SK-N-SH (cell line): Measurements from ENCODE around the gene FAM229B. TPM values are rescaled to one million over a fixed set of nuclear protein-coding genes. Genes with fewer than 3 reads are reported as not detected.
"Not testable (repeated sequence)": the region's sequence is repeated elsewhere in the genome, so short reads cannot be mapped to it uniquely, and the experiment has no call there.

Experiments
- CTCF ChIA-PET: fragments of 300-600, 350-600 bp; formaldehyde crosslinking; extraction: SDS; loops from one replicate; lab custom pipeline; 2021; lab: Yijun Ruan, JAX
- POLR2A ChIA-PET: fragments of 350-600 bp; sonication (Branson Sonifier 250); formaldehyde crosslinking; extraction: SDS; loops from one replicate; lab custom pipeline; 2020; ENCODE audit warnings: antibody characterized with exemption, inconsistent platforms; lab: Yijun Ruan, JAX
- DNase-seq: peaks from one replicate; pipeline ENCODE4 v3.0.0; 2012
- H2AFZ ChIP-seq: fragments of 200-600 bp; sonication (generic); 2 replicates; pipeline ENCODE4 v1.8.1; 2016; ENCODE audit warnings: antibody characterized with exemption, mild to moderate bottlenecking, low read depth
- H3F3A ChIP-seq: fragments of 200-600 bp; sonication (generic); replicated peaks from 2 replicates; pipeline ENCODE3; 2016; ENCODE audit warnings: antibody characterized with exemption, mild to moderate bottlenecking; ENCODE audit not compliant: insufficient read depth
- H3K27ac ChIP-seq, 2 experiments: fragments of 200-500 bp in 1 of 2; fragments of 200-600 bp in 1 of 2; sonication (Bioruptor generic) in 1 of 2; sonication (generic), shearing (Covaris generic) in 1 of 2; 2 replicates each; pipeline versions ENCODE4 v1.5.1 to v1.6.1; 2014 to 2016; ENCODE audit warnings: low read depth in 2 of 2, inconsistent platforms in 1 of 2, low read length in 1 of 2, mild to moderate bottlenecking in 1 of 2, mixed read lengths in 1 of 2
- H3K27me3 ChIP-seq: fragments of 200-600 bp; sonication (generic), shearing (Covaris generic); 2 replicates; pipeline ENCODE4 v1.6.1; 2016; ENCODE audit warnings: mixed run types; ENCODE audit not compliant: insufficient read depth
- H3K36me3 ChIP-seq, 2 experiments: fragments of 200-500 bp in 1 of 2; fragments of 200-600 bp in 1 of 2; sonication (Bioruptor generic) in 1 of 2; sonication (generic) in 1 of 2; replicated peaks in 1 of 2; 2 replicates each; pipeline versions ENCODE3 to v1.5.1; 2014 to 2016; ENCODE audit warnings: low read length in 1 of 2, mild to moderate bottlenecking in 1 of 2; ENCODE audit not compliant: insufficient read depth in 2 of 2, control insufficient read depth in 1 of 2
- H3K4me1 ChIP-seq, 2 experiments: fragments of 200-500 bp in 1 of 2; fragments of 200-600 bp in 1 of 2; sonication (Bioruptor generic) in 1 of 2; sonication (generic), shearing (Covaris generic) in 1 of 2; 2 replicates each; pipeline versions ENCODE4 v1.5.1 to v1.6.1; 2014 to 2016; ENCODE audit warnings: low read depth in 1 of 2, low read length in 1 of 2, mixed run types in 1 of 2; ENCODE audit not compliant: insufficient read depth in 2 of 2, control insufficient read depth in 1 of 2
- H3K4me2 ChIP-seq: fragments of 200-600 bp; sonication (generic), shearing (Covaris generic); 2 replicates; pipeline ENCODE4 v1.6.1; 2017; ENCODE audit warnings: mixed run types
- H3K4me3 ChIP-seq, 2 experiments: fragments of 200-500 bp in 1 of 2; fragments of 200-600 bp in 1 of 2; sonication (Bioruptor generic) in 1 of 2; sonication (generic), shearing (Covaris generic) in 1 of 2; 2 replicates each; pipeline versions ENCODE4 v1.5.1 to v1.8.1; 2014 to 2016; ENCODE audit warnings: low read depth in 2 of 2, inconsistent platforms in 1 of 2, low read length in 1 of 2, mild to moderate bottlenecking in 1 of 2, mixed read lengths in 1 of 2, moderate library complexity in 1 of 2
- H3K79me2 ChIP-seq: fragments of 200-600 bp; sonication (generic); 2 replicates; pipeline ENCODE4 v1.8.1; 2017; ENCODE audit warnings: mild to moderate bottlenecking; ENCODE audit not compliant: insufficient read depth
- H3K9ac ChIP-seq: fragments of 200-600 bp; sonication (generic); 2 replicates; pipeline ENCODE4 v1.6.1; 2017; ENCODE audit warnings: mixed run types
- H3K9me2 ChIP-seq: fragments of 200-600 bp; sonication (generic); 2 replicates; pipeline ENCODE4 v1.6.1; 2017; ENCODE audit warnings: mixed run types
- H3K9me3 ChIP-seq: fragments of 200-600 bp; sonication (generic); 2 replicates; pipeline ENCODE4 v1.6.1; 2017; ENCODE audit warnings: mixed run types, mild to moderate bottlenecking, moderate library complexity
- H4K20me1 ChIP-seq: fragments of 200-600 bp; sonication (generic); 2 replicates; pipeline ENCODE4 v1.6.1; 2017; ENCODE audit warnings: mild to moderate bottlenecking, mixed run types; ENCODE audit not compliant: insufficient read depth
- CHD2 ChIP-seq: fragments of 150-350 bp; IDR thresholded peaks from 2 replicates; pipeline ENCODE4 v1.6.1; 2018; ENCODE audit warnings: low read length; ENCODE audit not compliant: partially characterized antibody
- CTCF ChIP-seq: fragments of 200-600 bp; sonication (generic); IDR thresholded peaks from 2 replicates; pipeline ENCODE4 v1.6.1; 2017; ENCODE audit warnings: antibody characterized with exemption, mild to moderate bottlenecking, moderate library complexity
- ELF1 ChIP-seq: IDR thresholded peaks from 2 replicates; pipeline ENCODE4 v1.4.0; 2012
- EZH2phosphoT487 ChIP-seq: fragments of 200-600 bp; sonication (generic); IDR thresholded peaks from 2 replicates; pipeline ENCODE4 v1.6.1; 2017; ENCODE audit warnings: low read depth, mixed run types, mild to moderate bottlenecking, antibody characterized with exemption, moderate library complexity, borderline replicate concordance
- FOSL2 ChIP-seq: IDR thresholded peaks from 2 replicates; pipeline ENCODE4 v1.4.0; 2012; ENCODE audit warnings: low read depth, mild to moderate bottlenecking, moderate library complexity, borderline replicate concordance
- FOXJ3 ChIP-seq: sonication (generic); formaldehyde crosslinking; IDR thresholded peaks from 2 replicates; pipeline ENCODE4 v1.5.1; 2020; ENCODE audit warnings: mild to moderate bottlenecking, missing genetic modification reagents
- GABPA ChIP-seq: IDR thresholded peaks from 2 replicates; pipeline ENCODE4 v1.4.0; 2012; ENCODE audit warnings: low read depth, mild to moderate bottlenecking
- JUND ChIP-seq: IDR thresholded peaks from 2 replicates; pipeline ENCODE4 v1.4.0; 2012
- MXI1 ChIP-seq: IDR thresholded peaks from 2 replicates; pipeline ENCODE4 v1.6.1; 2012; ENCODE audit warnings: mild to moderate bottlenecking, low read depth, low read length, improper control_type of control experiment
- NFIC ChIP-seq: IDR thresholded peaks from 2 replicates; pipeline ENCODE4 v1.4.0; 2012; ENCODE audit warnings: borderline replicate concordance
- POLR2AphosphoS5 ChIP-seq: IDR thresholded peaks from 2 replicates; pipeline ENCODE4 v1.6.1; 2012; ENCODE audit warnings: low read depth, low read length
- RCOR1 ChIP-seq: fragments of 150-350 bp; IDR thresholded peaks from 2 replicates; pipeline ENCODE4 v1.6.1; 2017; ENCODE audit warnings: antibody characterized with exemption, low read length
- RXRA ChIP-seq: IDR thresholded peaks from 2 replicates; pipeline ENCODE4 v1.4.0; 2012; ENCODE audit warnings: low read depth, mild to moderate bottlenecking, borderline replicate concordance
- SIN3A ChIP-seq: IDR thresholded peaks from 2 replicates; pipeline ENCODE4 v1.6.1; 2012; ENCODE audit warnings: low read depth, mild to moderate bottlenecking, low read length, moderate library complexity, borderline replicate concordance
- SMC3 ChIP-seq: IDR thresholded peaks from 2 replicates; pipeline ENCODE4 v1.6.1; 2012; ENCODE audit warnings: low read depth, low read length, improper control_type of control experiment
- TAF1 ChIP-seq: IDR thresholded peaks from 2 replicates; pipeline ENCODE4 v1.6.1; 2012; ENCODE audit warnings: low read depth, mild to moderate bottlenecking, low read length, moderate library complexity, borderline replicate concordance
- WGBS: methylation state at CpG from one replicate; pipeline ENCODE4 v1.1.6; 2017; ENCODE audit warnings: low lambda C conversion rate; 5-methylcytosine and 5-hydroxymethylcytosine counted together
- polyA plus RNA-seq, 3 experiments: library from polyadenylated mRNA; depleted of rRNA; stranded (reverse); fragments of >200 nt; gene quantifications; 2 replicates each; pipeline ENCODE4 v1.2.3, GENCODE V29; 2012
- TF ChIP-seq, protein P1 (sequence below): IDR thresholded peaks from 2 replicates; pipeline ENCODE4 v1.6.1; 2012; ENCODE audit warnings: mild to moderate bottlenecking, low read depth, low read length, moderate library complexity
- TF ChIP-seq, protein P2 (sequence below): IDR thresholded peaks from 2 replicates; pipeline ENCODE4; 2012

FAM229B gene
- polyA plus RNA-seq, 1 of the 3 experiments (the other 2 are of a cell fraction): 15.9 TPM

DNA sequence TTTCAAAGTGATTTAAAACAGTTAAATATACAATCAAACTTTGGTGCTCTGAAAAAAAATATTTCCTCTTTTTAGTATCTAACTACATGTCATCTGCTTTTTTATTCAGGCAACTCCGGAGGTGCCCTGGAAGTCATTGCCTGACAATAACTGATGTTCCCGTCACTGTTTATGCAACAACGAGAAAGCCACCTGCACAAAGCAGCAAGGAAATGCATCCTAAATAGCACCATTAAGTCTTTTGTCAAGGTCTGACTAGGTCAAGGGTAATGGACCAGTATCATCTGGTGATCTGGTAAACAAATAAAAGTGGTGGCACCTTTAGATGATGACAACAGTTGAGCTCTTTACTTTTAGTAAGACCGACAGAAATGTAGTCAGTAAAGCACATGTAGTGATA, 13.2 kb downstream of the FAM229B start:
- TF ChIP-seq, protein P1, sequence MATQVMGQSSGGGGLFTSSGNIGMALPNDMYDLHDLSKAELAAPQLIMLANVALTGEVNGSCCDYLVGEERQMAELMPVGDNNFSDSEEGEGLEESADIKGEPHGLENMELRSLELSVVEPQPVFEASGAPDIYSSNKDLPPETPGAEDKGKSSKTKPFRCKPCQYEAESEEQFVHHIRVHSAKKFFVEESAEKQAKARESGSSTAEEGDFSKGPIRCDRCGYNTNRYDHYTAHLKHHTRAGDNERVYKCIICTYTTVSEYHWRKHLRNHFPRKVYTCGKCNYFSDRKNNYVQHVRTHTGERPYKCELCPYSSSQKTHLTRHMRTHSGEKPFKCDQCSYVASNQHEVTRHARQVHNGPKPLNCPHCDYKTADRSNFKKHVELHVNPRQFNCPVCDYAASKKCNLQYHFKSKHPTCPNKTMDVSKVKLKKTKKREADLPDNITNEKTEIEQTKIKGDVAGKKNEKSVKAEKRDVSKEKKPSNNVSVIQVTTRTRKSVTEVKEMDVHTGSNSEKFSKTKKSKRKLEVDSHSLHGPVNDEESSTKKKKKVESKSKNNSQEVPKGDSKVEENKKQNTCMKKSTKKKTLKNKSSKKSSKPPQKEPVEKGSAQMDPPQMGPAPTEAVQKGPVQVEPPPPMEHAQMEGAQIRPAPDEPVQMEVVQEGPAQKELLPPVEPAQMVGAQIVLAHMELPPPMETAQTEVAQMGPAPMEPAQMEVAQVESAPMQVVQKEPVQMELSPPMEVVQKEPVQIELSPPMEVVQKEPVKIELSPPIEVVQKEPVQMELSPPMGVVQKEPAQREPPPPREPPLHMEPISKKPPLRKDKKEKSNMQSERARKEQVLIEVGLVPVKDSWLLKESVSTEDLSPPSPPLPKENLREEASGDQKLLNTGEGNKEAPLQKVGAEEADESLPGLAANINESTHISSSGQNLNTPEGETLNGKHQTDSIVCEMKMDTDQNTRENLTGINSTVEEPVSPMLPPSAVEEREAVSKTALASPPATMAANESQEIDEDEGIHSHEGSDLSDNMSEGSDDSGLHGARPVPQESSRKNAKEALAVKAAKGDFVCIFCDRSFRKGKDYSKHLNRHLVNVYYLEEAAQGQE: no peak
- no peak for TF ChIP-seq EZH2phosphoT487
- no peak for TF ChIP-seq NFIC
- TF ChIP-seq FOXJ3 (CRISPR knock-in tag): no peak
- no peak for TF ChIP-seq GABPA
- TF ChIP-seq RXRA: no peak
- TF ChIP-seq, protein P2, sequence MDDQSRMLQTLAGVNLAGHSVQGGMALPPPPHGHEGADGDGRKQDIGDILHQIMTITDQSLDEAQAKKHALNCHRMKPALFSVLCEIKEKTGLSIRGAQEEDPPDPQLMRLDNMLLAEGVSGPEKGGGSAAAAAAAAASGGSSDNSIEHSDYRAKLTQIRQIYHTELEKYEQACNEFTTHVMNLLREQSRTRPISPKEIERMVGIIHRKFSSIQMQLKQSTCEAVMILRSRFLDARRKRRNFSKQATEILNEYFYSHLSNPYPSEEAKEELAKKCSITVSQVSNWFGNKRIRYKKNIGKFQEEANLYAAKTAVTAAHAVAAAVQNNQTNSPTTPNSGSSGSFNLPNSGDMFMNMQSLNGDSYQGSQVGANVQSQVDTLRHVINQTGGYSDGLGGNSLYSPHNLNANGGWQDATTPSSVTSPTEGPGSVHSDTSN: no peak
- no peak for TF ChIP-seq MXI1
- no peak for TF ChIP-seq RCOR1
- no peak for TF ChIP-seq CHD2
- no peak for TF ChIP-seq POLR2AphosphoS5
- no peak for TF ChIP-seq FOSL2
- TF ChIP-seq TAF1: no peak
- no peak for TF ChIP-seq ELF1
- TF ChIP-seq JUND: no peak
- TF ChIP-seq SIN3A: no peak
- no peak for TF ChIP-seq CTCF
- TF ChIP-seq SMC3: no peak
- H3K9me2 ChIP-seq: no peaks in the 10 kb centered on the region
- H3K4me2 ChIP-seq: no peak overlapping the region
- H3K4me3 ChIP-seq: no peak overlapping the region
- no peak overlapping the region for H2AFZ ChIP-seq
- no peaks in the 10 kb centered on the region for H4K20me1 ChIP-seq
- CTCF ChIA-PET: no interaction called here
- H3K9ac ChIP-seq: no peak overlapping the region
- no peaks in the 10 kb centered on the region for H3F3A ChIP-seq
- no peak overlapping the region for H3K27ac ChIP-seq
- H3K36me3 ChIP-seq: peaks cover 16 to 31% of the 10 kb centered on the region in 2 experiments
- H3K79me2 ChIP-seq: no peaks in the 10 kb centered on the region; the same call in 1 of the 2 replicates
- DNase-seq: no peak
- H3K9me3 ChIP-seq: no peaks in the 10 kb centered on the region
- POLR2A ChIA-PET: no interaction called here
- no peaks in the 10 kb centered on the region for H3K4me1 ChIP-seq
- H3K27me3 ChIP-seq: no peaks in the 10 kb centered on the region
- WGBS: 95% methylated on average over 4 of the region's 4 CpGs

- CTCF ChIA-PET: not testable (repeated sequence)
- H3K36me3 ChIP-seq: peaks cover 18% of the 10 kb centered on the region in 2 experiments
Observed at GRCh38 chr6:112106026-112106425, 18.6 kb downstream of the FAM229B start.

More at GRCh38 chr6:112106026-112106425, 18.6 kb downstream of the FAM229B start:
- POLR2A ChIA-PET, H3F3A ChIP-seq, H3K27ac ChIP-seq, H3K9me3 ChIP-seq, H3K4me2 ChIP-seq, H4K20me1 ChIP-seq, H3K9ac ChIP-seq, H3K4me1 ChIP-seq, H3K9me2 ChIP-seq, H3K27me3 ChIP-seq, H3K4me3 ChIP-seq, DNase-seq, H3K79me2 ChIP-seq, H2AFZ ChIP-seq: not testable (repeated sequence)
- 83% methylated on average over 2 of the region's 2 CpGs for WGBS
